Effector CD8-positive, alpha-beta T cell (primary cell): ENCODE results near the gene PAX5.

Source experiments
- DNase-seq: peaks from one replicate; lab custom pipeline; 2025; lab: John Stamatoyannopoulos, UW

The PAX5 gene

DNA sequence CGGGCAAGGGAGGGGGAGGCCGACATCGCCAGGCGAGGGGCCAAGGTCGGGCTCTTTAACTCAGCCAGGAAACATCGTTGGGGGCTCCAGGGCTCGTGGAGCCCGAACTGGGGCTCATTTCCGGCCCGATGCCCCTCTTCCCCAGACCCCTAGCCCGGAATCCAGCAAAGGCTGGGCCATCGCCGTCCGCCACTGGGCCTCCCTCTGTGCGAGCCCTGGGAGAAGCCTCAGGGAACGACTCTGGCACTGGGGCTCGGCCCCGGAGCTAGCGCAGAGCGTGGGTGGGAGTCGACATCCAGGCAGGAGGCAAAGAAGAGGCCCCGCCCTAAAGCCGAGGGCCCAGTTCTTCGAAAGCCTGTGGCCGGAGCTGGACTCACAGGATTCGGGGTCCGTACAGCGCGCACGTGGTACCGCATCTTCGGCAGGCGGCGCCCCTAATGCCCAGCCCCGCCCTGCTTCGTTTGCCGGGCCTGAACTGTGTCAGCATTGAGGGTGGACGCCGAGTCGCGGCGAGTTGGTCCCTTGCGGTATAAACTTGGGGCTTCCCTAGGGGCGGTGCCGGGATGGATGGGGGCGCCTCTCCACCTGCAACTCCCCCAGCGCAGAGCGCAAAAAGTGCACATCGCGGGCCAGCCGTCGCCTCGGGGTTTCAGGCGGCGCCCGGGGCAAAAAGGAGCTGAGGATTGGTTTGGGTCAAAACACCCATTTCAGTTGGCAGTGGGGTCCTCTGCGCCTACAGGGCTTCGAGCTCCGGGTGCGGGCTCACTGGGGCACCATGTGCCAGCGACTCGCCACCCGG, 3.6 kb upstream of the PAX5 start:
- no peak for DNase-seq

GRCh38 chr9:37036776-37037502, 2.9 kb upstream of the PAX5 start:
- DNase-seq = no peak

- DNase-seq = no peak
These were observed 2.3 kb upstream of the PAX5 start for GRCh38 chr9:37036371-37036775.

- no peak for DNase-seq
These were observed 1.7 kb upstream of the PAX5 start for GRCh38 chr9:37035648-37036370.

DNA sequence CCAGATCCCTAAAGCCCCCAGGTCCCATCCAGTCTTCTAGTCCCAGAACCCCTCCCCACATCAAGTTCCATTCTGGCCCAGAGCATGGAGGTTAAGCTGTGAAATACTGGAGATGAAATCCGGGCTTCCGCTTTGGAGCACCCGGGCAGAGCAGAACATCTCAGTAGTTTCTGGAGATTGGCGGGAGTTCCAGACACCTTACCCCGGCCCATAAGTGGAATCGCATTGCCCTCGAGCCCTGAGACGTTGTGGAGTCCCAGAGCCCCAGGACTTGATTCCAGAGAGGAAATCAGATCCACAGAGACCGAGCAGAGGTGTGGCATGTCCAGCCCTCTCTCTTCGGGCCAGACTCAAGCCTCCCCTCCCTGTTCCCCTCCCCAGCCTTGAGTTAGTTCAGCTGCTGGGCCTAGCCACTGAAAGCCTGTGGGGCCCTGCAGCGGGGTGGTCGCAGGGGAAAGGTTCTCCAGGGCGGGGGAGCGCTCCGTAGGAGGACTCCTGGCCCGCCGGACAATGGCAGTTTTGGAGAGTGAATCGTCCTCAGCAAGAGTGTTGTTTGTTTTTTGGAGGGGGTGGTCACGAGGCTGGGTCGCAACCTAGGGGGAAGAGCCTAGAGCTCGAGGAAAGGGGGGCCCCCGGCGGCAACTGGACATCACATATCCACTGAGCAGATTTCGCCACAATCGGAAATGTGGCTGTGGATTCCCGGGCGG, 1.0 kb upstream of the PAX5 start:
- no peak for DNase-seq

- DNase-seq = no peak
These were observed 353 bp upstream of the PAX5 start for GRCh38 chr9:37034305-37034937.

DNA sequence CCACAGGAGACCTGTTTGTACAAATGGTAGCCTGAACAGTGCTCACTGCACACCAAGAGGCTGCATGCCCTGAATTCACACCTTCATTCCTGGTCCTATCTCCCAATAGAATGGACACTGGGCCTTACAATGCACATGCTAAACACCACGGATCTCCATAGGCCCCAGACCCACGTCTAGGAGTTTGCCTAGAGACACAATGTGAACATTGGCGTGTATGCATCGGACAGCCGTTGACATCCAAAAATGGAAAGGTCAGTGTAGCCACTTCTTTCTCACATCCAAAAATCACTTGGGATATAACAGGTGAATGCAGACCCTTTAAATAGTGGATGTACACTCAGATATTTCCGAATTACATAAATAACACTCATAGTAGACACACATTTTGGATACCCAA, 927 bp downstream of the PAX5 start:
- no peak for DNase-seq

- no peak for DNase-seq
These were observed 1.4 kb downstream of the PAX5 start for GRCh38 chr9:37032713-37033112.

GRCh38 chr9:37031902-37032301, 2.2 kb downstream of the PAX5 start:
- DNase-seq = no peak

DNA sequence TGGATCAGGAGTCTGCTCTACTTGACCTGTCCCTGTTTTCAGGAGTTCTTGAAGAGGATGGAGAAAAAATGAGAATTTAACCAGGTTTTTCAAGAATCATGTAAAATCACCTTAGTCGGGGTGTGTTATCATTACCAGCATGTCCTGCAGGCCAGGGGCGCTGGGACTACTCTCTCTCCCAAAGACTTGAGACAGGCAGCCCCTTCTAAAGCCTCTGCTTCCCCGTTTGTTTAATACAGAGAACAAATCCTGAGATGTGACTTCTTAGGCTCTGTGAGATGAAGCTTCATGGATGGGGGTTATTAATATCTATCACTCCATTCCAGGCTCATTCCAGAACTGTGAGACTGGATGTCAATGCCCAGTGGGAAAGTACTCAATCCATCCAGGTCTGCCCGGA, 3.0 kb downstream of the PAX5 start:
- DNase-seq = no peak

GRCh38 chr9:37030611-37030939, 3.5 kb downstream of the PAX5 start:
- no peak for DNase-seq

- DNase-seq = no peak
These were observed 4.1 kb downstream of the PAX5 start for GRCh38 chr9:37029776-37030610.

DNA sequence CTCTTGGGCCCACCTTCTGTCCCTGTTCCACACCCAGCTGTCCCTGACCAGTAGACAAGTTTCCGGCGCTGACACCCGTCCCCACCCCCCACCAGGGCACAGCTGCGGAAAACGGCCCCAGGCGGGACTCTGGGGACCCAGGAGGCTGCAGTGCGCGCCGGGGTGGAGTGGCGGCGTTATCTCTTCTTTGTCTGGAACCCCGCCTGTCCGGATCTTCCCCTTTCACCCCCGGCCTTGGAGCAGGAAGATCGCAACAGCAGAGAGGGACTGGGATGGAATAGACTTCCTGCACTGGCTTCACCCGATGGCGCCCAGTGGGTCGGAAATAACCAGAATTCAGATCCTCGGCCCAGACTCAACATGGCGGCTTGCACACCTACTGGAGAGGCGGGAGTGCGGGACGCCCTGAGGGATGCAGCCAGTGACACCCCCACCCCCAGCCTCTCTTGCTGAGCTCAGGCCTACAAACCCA, 4.7 kb downstream of the PAX5 start:
- no peak for DNase-seq

DNA sequence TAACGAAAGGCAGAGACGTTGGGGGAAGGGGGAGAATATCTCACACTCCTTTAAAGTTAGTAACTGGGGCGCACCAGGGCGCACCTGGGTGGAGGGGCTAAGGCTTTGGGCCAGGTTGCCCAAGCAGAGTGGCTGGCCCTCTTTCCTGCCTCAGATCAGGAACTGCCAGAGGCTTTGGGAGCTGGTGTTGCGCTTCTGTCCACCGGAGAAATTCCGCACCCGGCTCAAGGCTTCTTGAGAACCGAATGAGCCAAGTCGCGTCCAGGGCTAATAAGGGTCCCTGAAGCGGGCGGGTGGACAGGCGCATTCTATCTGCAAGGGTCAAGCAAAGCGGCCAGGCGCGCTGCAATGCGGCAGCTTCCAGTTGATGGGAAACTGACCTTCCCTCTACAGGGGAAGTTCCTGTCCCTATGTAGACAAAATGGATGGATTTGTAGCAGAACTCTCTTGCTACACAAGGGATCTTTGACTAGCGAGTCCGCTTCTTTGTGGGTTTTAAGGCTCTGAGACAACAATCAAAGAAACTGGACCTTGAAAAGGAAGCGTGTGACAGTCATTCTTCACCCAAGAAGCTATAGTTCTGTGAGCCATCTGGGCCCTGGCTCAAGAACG, 5.5 kb downstream of the PAX5 start:
- DNase-seq = no peak

GRCh38 chr9:37027582-37028419, 6.3 kb downstream of the PAX5 start:
- DNase-seq = peak; percentile 64

DNA sequence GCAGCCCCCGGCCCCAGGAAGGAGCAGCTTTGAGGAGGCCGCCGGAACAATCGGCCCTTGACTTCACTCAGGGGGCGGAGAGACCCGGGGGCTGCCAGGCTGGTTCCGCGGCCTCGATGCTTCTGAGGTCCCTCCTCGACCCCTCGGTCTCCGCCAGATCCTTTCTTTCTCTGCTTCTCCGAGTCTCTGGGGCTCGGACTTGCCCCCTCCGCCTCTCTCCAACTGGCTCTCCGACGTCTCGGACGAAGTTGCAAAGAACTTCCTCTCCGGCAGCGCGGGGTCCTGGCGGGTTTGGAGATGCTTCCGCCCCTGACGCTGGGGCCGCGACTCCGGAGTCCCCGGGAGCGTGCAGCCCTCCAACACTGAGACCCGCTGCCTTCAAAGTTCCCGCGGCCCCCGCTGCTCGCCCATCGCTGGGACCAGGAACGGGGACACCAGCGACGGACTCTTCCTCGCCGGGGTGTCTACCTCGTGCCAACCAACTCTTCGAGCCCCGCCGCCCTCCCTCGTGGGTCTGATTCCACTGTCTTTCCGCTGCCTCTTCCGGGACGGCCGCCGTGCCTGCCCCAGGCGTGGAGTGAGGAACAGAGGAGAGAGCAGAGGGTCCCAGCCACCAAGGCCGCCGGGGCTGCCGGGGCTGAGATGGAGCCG, 7.0 kb downstream of the PAX5 start:
- no peak for DNase-seq

- no peak for DNase-seq
These were observed 7.7 kb downstream of the PAX5 start for GRCh38 chr9:37026113-37026930.

GRCh38 chr9:37025823-37026112, 8.3 kb downstream of the PAX5 start:
- no peak for DNase-seq
